Activated CD4-positive, alpha-beta T cell treated with anti-CD3 and anti-CD28 coated beads for 48 hours (primary cell): ENCODE data around the gene C14orf39.

ENCODE experiments used
- DNase-seq: peaks from one replicate; pipeline ENCODE4 v3.0.0-alpha.2; 2020

C14orf39 gene, protein sequence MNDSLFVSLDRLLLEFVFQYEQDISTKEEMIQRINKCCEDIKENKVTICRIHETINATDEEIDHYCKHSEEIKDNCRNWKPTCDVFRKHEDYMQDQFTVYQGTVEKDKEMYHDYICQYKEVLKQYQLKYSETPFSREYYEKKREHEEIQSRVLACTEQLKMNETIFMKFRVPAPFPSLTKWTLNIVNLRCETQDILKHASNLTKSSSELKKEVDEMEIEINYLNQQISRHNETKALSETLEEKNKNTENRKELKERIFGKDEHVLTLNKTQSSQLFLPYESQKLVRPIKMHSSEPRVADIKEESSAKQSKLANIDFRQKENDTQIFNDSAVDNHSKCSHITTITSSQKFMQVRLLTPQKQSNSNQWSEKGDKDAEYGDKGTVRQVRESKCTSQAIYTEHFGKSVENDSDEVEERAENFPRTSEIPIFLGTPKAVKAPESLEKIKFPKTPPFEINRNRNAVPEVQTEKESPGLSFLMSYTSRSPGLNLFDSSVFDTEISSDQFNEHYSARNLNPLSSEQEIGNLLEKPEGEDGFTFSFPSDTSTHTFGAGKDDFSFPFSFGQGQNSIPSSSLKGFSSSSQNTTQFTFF

DNA sequence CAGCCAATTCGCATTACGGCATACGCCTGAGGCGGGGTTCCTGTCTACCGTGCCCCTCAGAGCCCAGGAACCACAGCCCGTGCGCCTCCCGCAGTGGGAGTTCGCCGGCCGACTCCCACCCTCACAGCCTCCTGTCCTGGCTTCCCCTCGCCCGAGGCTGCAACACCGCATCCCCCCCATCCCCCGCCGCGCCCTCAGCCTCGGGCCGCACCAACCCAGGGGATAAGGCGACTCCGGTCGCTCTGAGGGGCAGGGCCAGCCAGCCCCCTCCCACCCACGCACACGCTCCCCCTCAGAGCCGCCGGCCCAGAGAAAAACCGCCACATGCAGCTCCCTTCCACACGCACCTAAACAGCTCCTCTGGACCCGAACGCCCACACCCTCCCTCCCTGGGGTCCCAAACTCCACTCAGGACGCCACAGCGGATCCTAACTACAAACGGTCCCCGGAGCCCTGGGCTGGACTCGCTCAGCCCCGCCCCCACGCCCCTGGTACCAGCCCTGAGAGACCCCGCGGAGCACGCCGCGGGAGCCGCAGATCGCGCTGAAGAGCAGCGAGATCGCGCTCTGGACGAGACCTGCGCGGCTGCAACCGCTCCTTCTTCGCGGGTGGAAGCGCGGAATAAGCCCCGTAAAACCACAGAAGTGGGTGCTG, at the start of gene C14orf39:
Gene C14orf39 (minus strand): TSS at position 466 of the 654 bp plus-strand sequence. CDS start 985 bp downstream, outside the sequence.
- DNase-seq = peak; percentile 53

DNA sequence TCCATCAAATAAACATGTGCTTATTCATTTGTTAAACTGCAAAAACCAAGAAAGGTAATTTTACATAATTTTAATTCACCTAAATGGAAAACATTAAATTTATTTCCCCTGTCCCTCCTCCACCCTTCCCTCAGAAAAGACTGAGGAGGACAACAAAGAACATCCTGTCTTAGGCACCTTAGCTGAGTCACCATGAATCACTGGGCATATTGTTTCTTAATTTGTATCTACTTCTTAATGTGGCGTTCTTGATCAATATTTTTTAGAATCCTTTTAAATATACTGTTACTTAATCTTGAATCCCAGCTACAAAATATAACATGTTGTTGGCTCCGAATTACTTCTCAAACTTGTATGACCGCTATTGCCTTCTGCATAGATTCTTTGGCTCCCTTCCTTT, 46.6 kb upstream of the C14orf39 start:
- DNase-seq = no peak

DNA sequence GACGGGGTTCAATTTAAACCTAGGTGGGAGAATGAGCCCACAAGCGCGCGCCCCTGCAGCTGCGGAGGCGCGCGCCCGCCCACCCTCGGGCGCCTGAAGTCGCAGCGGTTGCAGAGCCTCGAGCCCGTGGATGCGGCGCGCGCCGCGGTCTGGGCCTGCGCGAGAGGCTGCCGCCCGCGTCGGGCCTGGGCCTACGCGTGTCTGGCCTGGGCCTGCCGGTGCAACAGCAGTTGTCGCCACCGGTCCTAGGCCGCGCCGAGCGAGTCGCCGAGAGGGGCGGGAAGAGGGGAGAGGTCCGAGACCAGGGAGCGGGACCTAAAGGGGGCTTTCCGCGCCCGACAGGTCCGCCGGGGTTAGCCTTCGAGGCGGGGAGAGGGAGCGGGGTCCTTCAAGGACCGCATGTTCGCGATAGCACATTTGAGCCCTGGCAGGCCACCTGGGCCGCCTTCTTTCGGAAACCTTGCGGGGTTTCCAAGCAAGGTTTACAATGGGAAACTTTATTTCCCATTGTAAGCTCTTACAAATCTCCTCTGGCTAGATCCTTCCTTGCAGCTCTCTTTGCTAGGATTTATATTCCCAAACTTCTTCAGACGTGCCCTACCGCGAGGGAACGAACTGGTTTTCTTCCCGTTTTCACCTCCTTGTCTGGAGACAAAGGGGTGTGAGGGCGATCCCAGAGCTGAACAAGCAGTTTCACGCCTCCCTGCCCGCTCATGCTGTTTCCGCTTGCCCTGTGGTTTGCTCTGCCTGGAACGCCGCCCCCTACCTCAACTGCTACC, 29.8 kb upstream of the C14orf39 start:
- no peak for DNase-seq

DNA sequence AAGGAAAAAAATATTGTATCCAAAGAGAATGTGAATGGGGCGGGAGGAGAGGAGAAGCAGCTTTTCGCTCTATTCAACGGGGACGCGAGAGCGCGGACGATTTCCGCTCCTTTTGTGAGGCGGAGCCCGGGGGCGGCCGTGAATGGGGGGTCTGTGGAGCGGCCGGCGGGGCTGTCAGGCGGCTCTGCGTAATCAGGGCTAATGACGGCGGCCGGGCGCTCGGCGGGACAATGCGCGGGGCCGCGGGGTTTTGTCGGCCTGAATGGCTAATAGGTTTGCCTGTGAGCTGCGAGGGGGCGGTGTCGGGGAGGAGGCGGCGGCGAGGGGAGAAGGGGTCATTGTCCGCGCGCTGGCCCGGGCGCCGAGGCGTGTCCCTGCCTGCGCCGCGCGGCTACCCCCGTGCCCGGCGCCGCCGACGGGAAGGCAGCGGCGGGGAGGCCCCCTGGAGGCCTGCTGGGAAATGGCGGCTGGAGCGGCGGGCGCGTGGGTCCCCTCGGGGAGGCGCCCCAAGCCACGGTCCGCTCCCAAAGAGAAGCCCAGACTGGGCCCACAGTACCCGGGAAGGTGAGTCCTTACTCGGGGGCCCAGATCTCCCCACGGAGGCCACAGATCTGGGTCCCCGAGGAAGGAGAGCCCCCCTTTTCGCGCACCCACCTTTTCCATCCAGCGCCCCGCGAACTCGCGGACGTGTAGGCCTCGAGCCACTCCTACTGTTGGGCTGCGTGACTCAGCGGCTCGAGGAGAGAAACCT, 29.1 kb upstream of the C14orf39 start:
- peak; percentile 47 for DNase-seq

DNA sequence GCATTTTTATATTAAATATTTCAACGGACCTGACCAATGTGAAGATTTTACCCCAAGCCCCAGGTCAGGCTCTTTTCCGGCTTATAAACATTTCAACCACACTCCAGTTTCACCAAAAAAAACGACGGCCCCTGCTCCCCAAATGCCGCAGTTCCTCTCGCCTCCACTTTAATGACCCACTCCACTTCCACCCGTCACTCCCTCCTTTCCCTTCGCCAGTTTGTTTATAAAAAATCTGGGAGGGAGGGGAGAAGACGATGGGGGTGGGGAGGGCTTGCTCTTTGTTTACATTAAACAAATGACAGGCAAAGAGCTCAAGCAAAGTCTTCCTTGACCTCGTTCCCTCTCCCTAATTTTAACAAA, 28.5 kb upstream of the C14orf39 start:
- DNase-seq = no peak

DNA sequence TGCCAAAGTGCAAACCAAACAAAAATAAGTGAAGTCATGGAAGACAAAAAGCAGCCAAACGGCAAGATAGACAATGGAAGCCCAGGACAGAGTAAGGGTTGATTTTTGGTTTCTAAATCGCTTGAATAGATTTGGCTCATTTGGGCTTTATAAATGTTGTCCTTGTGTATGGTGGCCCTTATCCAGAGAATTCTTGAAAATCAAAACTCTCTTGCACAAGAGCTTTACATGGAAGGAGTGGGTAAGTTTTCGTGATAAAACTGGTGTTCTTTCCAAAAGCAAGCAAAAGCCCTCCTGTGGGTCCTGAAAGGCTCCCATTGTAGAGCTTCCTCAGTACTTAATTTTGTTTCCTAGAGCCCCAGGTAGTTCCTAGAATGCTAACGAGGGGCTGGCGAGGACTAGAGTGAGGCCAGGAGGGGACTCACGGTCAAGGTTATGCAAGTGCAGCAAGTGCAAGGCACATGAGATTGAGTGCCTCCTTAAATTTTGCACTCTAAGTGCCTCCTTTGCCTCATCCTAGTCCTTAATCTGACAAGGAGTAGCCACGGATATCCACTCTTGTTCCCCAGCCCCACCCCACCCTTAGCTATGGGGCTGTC, 27.2 kb upstream of the C14orf39 start:
- DNase-seq = no peak

DNA sequence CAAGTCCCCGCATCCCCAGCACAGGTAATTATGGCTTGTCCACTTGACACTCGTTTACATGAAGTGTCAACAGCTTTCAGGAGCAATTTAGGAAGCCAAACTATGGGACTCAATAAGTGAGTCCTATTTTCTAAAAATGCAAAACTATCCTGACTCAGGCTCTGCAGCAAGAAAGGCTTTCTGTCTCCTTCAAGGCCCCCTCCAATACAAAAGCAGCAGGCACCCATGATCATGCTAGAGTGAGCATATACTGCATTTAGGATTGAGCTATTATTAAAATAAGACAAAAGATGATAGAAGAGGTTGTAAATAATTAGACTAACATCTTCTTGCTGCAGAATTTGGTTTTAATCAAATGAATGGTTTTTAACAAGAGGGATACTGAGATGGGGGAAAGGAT, 26.3 kb upstream of the C14orf39 start:
- no peak for DNase-seq

DNA sequence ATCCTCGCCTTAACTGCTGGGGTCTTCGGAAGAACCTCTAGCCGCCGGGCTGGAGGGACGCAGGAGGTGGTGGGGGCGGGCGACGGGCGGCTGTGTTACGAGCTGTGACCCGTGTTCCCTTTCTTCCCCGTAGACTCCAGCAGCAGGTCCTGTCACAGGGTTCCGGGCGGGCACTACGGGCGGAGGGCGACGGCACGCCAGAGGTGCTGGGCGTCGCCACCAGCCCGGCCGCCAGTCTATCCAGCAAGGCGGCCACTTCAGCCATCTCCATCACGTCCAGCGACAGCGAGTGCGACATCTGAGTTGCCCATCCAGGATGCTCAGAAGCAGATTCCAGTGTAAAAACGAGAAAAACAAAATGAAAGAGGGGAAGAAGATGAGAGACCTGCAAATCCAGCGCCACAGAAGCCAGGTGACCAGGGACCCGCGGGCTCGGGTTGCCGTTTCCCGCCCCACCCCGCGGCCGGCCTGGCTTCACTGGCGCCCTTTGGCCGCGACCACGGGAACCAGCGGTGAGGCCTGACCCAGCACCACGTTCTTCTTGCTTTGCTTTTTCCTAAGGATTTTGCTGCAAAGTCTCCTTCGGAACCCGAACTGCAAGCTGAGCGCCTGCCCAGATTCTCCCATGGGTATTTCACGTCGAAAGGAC, 25.2 kb upstream of the C14orf39 start:
- no peak for DNase-seq

DNA sequence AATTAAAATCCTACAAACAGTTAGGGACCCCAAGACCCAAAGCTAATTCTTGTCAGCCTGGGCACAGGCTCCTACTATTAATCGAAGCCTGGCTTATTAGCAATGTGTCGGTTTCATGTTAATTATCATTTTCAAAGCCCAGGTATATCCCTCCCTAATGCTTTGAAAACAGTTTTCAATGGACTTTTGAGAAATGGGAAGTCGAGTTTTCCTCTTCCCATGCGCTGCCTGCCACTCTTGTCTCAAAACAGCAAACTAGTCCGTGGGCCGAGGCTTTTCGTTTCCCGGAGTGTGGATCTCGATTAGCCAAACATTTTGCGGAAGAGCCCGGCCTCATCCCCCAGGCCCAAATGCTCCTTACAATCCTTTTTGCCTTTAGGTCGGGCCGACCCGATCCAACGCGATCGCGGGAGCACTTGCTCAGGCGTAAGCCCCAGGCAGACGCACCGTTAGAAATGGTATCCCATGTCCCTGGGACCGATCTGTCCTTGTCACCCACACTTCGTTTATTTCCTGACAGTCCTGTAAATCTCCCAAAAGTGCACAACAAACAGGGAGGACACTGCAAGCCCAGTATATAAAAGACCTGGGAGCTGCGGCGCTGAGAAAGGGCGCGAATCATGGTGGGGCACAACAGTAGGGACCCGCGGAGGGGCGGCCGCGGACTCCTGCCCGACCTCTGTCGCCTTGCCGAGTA, 24.5 kb upstream of the C14orf39 start:
- DNase-seq = no peak

DNA sequence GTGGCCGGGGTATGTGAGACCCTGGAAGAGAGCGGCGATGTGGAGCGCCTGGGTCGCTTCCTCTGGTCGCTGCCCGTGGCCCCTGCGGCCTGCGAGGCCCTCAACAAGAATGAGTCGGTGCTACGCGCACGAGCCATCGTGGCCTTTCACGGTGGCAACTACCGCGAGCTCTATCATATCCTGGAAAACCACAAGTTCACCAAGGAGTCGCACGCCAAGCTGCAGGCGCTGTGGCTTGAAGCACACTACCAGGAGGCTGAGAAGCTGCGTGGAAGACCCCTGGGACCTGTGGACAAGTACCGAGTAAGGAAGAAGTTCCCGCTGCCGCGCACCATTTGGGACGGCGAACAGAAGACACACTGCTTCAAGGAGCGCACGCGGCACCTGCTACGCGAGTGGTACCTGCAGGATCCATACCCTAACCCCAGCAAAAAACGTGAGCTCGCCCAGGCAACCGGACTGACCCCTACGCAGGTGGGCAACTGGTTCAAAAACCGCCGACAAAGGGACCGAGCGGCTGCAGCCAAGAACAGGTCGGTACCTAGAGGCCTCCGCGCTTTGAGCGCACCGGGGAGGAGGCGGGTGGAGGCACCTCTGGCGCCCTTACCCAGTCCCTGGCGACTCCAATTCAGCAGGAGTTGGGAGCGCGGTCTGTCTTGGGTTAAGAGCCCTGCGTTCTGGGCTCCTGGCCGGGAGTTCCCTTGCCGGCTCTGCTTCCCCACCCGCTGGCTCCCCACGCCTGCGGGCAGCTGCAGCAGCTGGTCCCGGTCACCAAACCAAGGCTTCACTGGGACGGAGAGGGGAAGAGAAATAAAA, 23.8 kb upstream of the C14orf39 start:
- peak; percentile 18 for DNase-seq

DNA sequence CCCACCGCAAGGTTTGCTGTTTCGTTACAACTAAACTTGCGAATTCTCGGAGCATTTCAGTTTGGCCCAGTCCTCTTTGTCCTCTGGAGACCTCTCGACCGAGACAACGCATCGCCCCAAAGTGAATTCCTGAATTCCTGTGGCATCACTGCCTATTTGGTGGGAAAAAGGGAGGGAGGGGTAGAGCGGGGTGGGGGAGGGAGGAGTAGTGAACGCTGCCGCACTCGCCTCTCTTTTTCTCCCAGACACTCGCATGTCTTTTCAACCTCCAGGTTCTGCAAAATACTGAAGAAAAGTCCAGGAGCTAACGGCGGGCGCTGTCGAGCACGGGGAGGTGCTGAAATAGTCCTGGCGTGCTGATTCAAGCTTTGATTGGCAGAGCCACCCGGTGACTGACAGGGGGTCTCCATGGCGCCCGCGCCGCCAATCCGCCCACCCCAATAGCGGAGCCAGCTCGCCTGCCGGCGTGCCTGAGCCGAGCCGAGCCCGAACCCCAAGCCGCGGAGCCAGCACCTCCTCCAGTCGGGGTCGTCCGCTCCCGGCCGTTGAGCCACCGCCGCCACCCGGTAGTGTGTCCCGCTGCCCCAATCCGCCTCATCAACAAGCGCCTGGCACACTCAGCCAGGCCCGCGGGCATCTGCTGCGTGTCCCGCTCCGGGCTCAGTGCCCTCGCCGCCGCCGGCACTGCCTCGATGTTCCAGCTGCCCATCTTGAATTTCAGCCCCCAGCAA, 23.0 kb upstream of the C14orf39 start, which contains the start of gene SIX6:
Gene SIX6 (plus strand): TSS at position 440 of the 731 bp plus-strand sequence. CDS start 253 bp downstream, at position 693.
- DNase-seq = peak; percentile 35

DNA sequence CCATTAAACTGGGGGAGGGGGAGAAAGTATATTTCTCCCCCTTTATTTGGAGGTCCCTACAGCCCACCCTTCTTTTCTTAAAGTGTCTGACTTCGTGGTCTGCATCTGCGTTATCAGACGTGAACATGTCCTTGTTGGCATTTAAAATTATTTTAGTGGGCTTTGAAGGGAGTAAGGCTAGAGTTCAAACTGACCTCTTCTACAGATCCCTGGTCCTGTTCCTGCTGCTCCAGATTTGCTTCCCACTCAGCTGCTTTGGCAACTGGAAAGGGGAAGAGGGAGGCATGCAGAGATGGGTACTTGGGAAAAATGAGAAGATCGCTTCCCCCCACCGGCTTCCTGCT, 22.5 kb upstream of the C14orf39 start:
- no peak for DNase-seq

DNA sequence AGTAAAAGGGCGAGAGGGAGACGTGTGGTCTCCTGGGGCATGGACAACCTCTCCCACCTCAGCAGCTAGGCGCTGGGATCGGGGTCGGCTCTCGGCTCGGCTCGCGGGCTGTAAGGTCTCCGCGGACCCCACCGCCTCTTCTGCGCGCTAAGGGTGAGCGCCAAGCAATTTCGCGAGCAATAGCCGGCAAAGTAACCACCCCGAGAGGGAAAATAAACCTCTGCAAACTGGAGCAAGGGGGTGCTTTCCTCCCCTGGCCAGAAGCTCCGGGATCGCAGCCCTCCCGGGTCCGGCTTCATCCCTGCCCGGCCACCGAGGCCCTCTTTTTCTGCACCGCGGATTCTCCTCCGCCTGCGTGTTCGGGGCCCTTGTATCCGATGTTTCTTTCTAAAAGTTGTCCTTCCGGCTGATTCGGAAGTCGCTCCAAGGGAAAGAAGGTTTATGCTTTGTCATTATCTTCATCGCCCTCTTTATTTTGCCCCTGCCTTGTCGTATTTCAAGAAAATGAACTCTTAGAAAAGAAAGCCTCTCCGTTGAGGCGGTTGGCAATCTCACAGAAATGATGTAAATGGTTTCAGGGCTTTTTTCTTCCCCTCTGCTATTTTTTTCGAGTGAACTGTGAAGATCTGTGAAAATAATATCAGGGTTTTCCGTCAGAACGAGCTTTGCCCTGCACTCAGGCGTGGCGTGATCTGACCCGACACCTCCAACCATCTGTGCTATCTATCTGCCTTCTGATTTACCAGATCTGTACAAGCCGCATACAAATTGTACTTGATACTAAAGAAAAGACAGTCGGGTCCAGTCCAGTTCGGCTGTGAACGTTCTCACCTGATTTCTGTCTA, 21.3 kb upstream of the C14orf39 start:
- no peak for DNase-seq

DNA sequence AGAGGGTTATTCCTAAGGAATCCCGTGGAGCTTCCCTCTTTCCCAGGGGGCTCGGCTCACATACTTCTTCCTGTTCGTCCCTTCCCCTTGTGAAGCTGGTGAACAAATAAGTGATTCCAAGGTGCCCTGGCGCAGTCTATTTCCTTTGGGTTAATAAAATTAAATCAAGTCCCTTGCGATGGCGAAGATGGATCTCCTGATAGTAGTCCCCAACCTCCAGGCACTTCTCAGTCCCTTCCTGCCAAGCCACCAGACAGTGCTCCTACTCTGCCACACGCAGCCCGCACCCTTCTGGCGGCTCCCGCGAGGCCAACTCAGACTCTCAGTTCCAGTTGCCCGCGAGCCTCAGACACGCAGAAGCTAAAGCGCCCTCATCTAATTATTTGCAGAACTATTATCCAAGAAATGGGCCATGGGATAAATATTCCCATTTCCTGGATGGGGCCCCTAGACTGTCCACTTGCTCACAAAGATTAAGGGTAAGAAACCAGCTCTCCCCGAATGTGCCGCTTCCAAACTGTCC, 20.7 kb upstream of the C14orf39 start:
- no peak for DNase-seq

DNA sequence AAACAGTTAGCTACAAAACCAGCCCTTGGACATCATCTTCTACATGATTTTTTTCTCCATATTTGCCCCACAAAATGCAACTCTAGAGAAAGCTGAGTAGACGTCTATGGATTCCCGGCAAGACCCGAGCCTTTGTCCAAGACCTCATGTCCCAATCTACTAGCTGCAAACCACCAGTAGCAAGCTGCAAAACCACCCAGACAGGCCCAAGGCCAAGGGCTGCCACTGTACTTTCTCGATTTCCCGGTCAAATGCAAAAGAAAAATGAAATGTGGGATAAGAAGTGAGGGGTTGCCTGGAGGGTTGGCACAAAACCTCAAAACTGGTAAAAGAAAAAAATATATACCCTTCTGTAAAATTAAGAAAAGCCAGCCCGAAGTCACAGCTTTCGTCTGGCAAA, 20.1 kb upstream of the C14orf39 start:
- no peak for DNase-seq

DNA sequence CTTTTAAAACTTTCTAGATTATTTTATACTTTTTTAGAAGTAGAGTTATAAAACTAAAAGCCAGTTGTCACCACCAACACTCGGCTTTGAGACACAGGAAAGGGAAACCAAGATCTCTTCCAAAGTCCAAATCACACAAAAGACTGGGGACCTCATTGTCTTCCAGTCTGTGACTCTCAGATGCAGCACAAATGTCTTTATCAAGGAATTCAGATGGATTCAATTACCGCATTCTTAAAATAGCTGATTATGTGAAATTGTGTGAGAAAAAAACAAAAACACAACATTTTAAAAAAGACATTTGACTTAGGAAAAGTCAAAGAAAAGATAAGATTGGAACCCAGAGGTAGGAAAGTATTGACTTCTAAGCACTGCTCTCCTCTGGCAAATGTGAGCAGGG, 19.6 kb upstream of the C14orf39 start:
- DNase-seq = no peak

DNA sequence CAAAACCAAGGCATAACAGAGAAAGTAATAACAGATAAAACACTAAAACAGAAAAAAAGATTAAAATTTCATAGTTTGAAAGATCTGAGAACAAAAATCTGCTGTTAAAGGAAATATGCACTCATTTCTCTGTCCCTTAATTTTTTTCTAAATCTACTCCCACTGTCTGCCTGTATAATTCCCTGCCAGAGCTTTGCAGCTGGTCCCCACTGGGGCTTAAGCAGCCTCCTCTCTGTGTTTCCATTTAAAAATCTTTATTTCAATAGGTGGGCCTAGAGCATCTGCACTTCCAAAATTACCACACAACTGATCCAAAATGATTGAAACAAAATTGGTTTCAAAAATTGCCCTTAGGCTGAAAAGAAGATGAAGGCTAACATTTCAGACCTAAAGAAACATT, 16.7 kb upstream of the C14orf39 start:
- no peak for DNase-seq

DNA sequence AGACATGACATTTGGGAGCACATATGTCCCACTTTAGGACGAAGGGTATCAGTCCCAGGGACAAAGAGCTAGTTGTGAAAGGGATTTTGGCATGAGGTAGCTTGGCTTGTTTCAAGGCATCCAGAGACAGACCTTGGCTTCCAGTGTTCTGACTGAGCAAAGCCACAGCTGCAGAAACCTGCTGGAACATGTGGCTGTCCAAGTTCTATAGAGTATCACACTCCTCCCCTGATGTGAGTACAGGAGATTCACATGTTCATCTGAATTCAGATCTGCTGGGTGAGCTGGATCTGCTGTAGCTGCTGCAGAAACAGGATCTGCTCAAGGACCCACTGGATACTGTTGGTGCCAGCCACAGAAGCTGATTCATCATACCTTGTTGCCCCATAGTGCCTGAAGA, 10.1 kb upstream of the C14orf39 start:
- DNase-seq = no peak
